ENCODE data around the gene USP36.
"Not testable (repeated sequence)": the region's sequence is repeated elsewhere in the genome, so short reads cannot be mapped to it uniquely, and the experiment has no call there.

The USP36 gene

DNA sequence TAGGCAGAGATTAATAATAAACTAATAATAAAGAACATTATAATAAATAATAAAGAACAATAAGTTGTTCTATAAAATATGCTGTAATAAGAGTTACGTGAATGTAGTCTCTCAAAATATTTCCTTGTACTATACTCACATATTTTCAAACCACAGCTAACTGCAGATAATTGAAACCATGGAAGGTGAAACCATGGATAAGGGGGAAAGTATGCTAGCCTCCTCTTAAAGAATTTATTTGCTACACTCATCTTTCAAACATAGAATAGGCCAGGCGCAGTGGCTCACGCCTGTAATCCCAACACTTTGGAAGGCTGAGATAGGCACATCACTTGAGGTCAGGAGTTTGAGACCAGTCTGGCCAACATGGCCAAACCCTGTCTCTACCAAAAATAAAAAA lies 77.1 kb downstream of the USP36 start:
- DNase-seq = no peak

DNA sequence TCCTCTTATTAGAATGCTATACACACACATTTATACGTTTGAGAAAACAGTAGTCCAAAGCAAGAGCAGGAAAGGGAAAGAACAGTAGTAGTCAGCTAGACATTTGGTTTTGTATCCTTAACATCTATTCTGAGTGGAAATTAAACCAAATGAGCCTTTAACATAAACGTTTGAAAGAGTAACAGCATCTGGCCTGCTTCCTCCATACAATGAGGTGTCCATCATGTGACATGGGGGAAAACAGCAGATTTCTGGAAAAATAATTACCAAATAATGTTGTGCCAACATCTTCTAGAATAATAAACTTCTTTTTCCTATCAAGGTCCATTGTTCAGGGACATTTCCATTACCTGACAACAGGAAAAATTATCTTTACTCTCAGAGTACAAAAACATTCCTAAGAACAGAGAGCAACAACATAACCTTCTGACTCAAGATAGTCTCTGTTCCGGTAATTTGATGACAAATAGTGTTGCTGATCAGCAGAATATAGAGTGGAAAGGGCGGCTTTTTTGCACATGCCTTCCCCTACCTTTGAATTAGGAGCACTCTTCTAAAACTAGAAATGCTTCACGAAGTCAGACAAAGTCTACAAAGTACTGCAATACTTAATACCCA lies 78.7 kb downstream of the USP36 start:
- DNase-seq = no peak

DNA sequence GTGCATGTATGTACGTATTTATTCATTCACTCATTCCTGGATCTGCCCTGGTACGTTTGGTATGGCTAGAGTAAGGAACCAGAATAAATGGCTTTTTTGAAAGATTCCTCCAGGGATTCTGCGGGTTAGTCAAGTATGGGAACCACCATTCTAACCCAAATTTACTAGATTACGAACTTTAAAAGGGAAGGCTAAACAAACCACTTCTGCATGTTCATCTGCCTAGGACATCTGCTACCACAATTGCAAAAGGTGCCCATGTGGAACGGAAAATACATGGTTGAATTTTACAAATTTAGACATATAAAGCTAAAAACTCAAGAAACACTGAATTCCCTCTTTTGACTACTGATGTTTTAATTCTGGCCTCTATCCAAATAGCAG lies 80.7 kb downstream of the USP36 start:
- DNase-seq = no peak

DNA sequence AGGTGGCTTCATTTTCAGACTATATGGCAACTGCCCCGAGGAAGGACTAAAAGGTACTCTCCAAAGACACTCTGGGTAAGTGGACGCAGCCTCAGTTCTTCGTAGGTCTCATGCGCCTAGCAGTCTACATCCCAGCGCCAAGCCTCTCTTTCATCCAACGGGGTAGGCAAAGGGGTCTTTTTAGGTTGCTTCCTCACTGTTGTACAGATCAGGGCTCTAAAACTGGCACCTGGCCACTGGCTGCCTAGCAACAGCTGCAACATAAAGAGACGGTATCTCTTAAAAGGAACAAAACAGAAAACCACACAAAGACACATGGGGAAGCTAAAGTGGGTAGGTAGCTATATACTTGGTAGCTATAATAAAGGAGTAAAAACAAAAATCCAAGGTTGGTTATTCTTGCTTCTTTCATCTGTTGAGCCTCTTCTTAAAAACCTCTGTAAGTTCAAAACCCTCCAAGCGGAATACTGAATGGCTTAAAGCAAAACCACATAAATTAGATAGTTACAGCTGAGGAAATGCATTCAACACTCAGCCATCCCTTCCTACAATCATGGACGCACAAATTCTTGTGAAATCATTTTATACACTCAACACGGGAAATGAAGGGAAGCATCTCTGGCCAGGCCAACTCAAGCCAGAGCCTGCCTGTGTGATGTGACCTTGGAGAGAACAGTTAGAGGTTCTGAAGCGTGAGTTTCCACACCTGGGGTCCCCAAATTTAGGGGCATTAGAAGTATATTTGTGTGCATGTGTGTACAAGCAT lies 81.2 kb downstream of the USP36 start:
- DNase-seq = peak; percentile 73

DNA sequence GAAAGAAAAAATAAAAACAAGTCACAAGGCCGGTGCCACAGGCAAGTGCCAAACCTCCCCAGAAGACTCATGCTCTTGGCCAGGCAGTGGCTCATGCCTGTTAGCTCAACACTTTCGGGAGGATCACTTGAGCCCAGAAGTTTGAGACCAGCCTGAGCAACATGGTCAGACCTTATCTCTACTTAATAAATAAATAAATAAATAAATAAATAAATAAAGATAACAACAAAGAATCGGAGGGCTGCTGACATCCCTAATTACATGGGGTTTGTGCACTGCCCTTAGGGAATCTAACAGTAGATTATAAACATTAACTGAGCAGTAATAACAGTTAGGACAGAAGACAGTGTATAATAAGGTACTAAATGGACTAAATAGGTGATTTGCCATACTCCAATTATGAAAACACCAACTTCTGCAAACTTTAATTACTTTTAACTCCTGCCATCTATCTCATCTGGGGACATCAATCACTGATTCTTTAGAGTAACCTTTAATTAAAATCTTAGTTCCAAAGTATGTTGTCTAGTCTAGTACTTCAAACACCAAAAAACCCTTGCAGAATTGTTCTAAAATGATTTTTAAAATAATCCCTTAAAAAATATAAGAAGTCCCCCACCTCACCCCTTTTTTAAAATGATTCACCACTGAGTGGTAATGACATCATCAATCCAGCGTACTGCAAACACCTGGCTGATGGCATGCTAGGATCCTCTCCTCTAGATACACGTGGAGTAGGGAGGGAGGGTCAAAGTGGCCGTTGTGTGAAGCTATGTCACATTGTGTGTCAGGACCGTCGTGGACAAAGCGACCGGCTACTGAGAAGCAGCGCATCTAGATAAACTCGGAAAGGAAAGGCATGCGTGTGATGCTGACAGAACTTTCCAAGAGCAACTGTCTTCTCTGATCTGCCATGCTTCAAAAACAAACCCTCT lies 87.0 kb downstream of the USP36 start:
- peak; percentile 53 for DNase-seq

DNA sequence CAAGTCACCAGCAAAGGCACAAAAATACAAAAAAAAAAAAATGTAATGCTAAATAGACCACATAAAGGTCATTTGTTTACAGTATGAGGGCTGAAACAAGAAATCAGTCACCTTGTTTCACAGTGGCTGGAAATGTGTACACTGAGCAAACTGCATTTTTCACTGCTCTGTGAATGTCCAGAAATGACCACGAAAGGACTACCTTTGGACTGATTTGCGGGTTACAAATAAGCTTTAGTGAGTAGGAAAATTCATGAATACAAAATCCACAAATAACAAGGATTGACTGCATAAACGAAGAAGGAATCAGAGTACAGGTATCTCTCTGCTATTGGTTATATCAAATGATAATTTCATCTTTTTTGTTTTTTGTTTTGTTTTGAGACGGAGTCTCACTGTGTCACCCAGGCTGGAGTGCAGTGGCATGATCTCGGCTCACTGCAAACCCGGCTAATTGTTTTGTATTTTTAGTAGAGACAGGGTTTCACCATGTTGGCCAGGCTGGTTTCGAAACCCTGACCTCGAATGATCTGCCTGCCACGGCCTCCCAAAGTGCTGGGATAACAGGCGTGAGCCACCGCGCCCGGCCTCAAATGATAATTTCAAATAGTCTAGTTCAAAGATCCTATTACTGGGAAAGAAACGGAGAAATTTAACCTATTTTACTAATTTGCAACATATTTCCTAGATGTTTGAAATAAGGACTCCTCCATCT lies 89.0 kb downstream of the USP36 start:
- DNase-seq = no peak

DNA sequence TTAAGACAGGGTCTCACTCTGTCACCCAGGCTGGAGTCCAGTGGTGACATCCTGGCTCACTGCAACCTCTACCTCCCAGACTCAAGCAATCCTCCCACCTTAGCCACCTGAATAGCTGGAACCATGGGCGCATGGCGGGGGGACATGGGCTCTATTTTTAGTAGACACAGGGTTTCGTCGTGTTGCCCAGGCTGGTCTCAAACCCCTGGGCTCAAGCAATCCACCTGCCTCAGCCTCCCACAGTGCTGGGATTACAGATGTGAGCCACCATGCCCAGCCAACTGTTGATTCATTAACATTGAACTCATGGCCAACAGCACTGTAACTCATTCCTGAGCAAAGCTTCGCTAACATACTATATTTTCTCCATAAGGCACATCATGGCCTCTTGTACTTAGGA lies 89.6 kb downstream of the USP36 start:
- not testable (repeated sequence) for DNase-seq

DNA sequence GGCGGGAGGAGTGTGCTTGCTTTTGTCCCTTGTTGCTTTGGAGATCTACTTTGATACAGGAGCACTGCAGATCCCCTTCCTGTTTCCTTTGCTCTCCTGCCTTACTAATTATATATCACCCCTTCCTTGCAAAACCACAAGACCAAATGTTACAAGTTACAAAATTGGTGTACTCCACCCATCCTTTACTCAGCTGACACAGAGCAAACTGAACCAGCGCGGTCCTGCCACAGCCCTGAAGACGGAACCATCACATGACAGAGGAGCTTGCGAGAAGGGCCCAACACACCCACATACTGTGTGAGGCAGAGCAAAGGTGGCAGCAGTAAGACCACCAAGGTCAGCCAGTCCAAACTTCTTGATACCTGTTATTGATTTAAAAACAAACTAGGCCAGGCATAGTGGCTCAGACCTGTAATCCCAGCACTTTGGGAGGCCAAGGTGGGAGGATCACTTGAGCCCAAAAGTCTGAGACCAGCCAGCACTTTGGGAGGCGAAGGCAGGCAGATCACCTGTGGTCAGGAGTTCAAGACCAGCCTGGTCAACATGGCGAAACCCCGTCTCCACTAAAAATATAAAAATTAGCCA lies 91.8 kb downstream of the USP36 start:
- DNase-seq = peak; percentile 93

DNA sequence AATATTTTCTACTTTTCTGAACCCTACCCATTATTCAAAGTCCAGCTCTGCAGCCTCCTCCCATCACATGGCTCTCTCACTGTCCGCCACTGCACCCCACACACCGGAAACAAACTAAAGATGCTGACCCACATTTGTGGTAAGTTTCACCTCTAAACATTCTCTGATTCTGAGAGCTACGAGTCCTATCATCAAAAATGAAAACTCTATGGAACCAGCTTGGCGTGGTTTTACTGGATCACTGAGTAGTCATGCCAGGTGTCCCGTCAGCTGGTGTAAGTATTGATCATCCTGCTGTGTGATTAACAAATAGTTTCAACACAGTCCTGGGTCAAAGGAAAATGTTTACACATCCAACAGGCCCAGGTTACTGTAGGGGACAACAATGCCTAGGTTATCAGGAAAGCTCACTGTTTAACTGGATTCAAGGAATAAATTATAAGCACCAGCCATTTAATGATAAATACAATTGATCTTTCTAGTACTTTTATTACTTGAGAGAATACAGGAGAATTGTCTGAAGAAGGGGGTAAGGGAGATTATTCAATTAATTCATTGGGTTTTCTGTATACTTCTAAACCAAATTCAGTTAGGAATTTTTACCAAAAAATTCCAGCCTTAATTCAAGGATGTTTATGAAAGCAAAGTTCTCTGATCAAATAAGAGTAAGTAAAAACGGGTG lies 92.4 kb downstream of the USP36 start:
- DNase-seq = peak; percentile 89

DNA sequence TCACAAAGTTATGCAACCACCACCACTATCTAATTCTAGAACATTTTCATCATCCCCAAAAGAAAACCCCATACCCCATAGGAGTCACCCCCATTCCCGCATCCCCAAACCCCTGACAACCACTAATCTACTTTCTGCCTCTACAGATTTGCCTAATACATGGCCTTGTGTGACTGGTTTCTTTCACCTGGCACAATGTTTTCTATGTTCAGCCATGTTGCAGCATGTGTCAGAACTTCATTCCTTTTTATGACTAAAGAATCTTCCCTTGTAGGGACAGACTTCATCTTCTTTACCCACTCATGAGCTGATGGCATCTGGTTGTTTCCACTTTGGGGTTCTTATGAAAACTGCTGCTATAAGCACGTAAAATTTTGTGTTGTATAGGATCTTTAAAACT lies 93.1 kb downstream of the USP36 start:
- DNase-seq = peak; percentile 35

DNA sequence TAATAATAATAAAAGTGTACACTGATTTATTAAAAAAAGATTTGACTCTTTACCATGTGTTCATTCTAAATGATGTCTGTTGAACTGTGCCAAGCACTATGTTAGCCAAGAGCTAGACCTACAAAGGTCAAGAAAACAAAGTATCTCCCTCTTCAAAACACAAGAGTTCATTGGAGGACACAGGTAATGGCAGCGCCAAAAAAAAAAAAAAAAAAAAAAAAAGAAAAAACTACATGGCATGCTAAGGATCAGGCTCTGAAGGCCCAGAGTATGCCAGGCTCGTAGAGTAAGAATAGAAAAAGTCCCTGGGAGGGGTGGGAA lies 93.7 kb downstream of the USP36 start:
- DNase-seq = no peak

DNA sequence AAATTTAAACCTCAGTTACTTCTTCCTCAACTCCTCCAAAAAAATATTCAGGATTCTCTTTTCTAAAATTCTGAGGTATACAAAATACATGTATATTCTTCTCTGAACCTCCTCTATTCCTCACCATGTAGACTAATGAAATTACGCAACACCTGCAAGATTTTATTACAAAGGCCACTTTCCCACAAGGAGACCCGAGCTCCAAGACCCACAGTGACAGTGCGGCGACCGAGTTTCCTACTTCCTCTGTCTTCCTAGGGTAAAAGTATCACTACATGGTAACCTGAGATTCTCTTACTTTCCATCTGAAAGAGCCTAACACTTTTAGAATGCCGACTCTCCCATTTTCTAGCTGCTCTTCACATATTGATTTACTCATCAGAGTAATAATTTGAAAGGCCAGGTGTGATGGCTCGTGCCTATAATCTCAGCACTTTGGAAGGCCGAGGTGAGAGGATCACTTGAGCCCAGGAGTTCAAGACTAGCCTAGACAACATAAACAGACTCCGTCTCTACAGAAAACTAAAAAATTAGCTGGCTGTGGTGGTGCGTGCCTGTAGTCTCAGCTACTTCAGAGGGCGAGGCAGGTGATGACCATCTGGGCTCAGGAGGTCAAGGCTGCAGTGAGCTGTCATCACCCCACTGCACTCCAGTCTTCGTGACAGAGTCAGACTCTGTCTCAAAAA lies 94.2 kb downstream of the USP36 start:
- DNase-seq = no peak

Measured in activated CD4-positive, alpha-beta T cell treated with anti-CD3 and anti-CD28 coated beads, Interleukin-2, amount 50 U/mL, for 16 hours (primary cell).